NCI-H2196 treated with DMSO at 0.1 percent for 48 hours (cell line): ENCODE measurements around the gene THPO.

ENCODE experiments used
- DNase-seq: peaks from one replicate; lab custom pipeline; 2025; ENCODE audit not compliant: unreplicated experiment; lab: John Stamatoyannopoulos, UW

The THPO gene

DNA sequence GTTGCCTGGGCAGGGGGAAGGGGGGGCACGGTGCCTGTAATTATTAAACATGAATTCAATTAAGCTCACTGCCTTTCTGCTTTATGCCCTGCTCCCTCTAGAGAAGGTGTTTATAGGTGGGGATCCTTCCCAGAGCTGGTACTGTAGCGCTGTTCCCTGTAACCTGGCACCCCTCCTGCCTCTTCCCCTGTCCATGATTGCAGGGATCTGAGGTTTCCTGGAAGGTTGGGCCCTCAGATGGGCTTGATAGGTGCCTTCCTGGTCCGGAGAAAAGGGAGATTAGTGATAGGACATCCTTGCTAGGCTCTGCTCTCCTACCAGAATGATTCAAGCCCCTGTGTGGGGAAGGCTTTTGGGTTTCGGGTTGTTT is 42.7 kb downstream of the THPO start:
- DNase-seq, result peak; percentile 63

DNA sequence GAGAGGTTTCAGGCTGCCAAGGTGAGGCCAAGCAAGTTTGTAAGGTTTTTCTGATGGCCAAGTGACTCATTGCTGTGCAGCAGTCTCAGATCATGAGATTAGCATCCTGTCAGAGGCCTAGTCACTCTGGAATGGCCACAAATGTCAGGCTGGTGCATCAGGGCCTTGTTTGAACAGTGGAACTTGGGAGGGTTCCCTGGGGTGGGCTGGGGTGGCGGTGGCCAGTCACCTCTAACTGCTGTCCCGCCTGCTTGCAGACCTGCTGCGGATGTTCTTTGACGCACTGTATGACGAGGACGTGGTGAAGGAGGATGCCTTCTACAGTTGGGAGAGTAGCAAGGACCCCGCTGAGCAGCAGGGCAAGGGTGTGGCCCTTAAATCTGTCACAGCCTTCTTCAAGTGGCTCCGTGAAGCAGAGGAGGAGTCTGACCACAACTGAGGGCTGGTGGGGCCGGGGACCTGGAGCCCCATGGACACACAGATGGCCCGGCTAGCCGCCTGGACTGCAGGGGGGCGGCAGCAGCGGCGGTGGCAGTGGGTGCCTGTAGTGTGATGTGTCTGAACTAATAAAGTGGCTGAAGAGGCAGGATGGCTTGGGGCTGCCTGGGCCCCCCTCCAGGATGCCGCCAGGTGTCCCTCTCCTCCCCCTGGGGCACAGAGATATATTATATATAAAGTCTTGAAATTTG is 43.4 kb downstream of the THPO start:
- DNase-seq, result no peak

DNA sequence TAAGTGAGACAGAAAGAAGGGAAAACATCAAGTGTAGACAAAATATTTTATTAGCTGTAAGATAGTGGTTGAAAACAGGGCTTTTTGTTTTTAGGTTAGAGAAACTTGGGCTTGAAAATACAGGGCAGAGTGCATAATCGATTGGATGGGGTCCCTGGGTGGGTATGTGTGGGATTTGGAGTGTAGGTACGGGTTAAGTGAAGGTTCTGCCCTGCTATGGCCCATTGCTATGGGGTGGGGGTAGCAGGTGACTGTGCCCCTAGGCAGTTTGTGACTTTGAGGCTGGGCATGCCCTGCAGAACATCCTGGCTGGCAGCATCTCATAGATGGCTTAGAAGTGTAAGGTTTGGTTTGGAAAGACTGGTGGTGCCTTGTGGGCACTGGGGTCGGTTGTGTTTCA is 44.3 kb downstream of the THPO start:
- DNase-seq, result no peak

DNA sequence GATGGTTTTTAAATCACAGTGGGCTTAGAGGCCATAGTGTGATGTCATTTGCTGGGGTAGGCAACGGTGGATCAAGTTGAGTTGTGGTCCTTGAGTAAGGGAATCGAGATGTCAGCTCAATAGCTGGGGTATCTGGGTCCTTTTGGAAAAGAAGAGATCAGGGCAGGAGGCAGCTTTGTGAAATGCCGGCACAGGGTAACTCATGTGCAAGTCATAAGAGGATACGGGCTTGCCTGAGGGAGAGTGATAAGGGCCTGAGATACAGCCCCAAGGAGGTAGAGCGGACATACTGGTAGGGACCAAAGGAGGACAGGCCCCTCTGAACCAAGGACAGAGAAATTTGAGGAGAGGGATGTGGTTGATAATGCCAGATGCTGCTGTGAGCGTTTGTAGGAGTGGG is 44.8 kb downstream of the THPO start:
- DNase-seq, result no peak

DNA sequence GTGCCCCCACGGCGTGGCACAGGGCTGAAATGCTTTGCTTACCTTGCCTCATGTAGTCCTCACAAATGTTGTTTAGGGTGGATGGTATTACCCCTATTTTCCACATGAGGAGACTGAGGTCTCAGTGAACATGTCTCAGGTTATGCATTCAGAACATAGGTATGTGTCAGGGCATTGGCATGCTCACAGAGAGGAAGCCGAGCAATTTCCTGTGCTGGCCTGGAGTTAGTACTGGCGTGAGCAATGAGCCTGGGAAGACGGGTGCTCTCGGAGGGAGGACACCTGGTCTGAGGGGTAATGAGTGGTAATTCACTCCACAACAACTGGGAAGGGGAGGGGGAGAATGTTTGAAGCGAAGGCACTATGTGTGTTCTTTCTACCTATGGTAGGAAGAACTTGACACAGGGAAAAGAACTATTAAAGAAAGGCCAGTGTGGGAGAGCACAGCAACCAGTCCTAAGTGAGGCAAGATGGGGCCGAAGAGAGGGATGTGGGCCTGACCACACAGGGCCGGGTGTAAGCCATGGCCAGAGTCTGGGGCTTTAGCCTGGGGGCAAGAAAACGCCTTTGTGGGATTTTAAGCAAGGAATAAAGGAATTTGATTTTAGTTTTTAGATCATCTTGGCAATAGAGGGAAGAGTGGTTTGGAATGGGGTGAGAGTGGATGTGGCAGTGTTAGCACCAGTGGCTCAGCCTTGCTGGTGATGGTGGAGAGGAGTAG is 45.5 kb downstream of the THPO start:
- DNase-seq, result no peak

DNA sequence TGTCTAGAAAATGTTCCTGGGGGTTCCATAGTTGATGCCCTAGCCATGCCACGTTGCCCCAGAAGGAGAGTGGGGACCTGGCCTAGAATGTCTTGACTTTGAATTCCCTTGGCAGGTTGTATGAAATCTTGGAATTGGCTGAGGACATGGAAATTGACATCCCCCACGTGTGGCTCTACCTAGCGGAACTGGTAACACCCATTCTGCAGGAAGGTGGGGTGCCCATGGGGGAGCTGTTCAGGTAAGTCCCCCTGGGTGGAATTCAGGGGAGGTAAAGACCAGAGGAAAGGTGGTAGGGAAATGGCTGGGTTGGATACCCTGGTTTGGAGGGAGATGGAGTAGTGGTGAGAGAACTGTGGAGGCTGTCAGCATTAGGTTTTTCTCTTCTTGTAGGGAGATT is 49.5 kb downstream of the THPO start:
- DNase-seq, result no peak

DNA sequence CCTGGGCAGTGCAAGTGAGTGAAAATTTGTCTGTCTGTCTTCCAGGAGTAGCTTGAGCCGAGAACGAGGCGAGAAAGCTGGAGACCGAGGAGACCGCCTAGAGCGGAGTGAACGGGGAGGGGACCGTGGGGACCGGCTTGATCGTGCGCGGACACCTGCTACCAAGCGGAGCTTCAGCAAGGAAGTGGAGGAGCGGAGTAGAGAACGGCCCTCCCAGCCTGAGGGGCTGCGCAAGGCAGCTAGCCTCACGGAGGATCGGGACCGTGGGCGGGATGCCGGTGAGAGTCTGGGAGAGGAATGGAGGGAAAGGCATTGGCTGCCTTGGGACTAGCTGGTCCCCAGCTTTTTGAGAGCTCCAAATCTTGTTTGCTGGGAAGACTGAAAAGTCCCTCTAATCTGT is 50.8 kb downstream of the THPO start:
- no peak for DNase-seq

DNA sequence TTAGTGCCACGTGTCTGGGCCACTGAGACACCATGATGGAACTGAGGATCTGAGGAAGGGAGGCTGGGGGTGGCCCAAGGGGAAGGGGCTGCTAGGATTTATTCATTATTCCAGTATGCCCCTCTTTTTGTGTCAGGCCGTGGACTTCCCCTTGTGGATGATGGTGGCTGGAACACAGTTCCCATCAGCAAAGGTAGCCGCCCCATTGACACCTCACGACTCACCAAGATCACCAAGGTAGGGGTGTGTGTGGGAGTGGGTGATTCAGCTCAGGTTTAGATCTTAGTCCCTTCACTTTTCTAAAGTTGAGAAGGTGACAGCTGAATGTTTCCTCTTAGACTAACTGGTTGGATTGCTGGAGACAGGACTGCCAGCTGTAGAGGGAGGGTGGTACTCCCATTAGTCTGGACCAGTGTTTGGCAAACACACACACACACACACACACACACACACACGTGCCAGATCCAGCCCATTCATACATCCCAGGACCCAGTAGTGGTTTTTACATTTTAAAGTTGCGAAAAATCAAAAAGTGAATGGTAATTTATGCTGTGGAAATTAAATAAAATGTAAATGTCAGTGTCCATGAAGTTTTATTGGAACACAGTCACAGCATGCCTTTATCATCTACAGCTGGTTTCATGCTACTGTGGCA is 52.2 kb downstream of the THPO start:
- no peak for DNase-seq

DNA sequence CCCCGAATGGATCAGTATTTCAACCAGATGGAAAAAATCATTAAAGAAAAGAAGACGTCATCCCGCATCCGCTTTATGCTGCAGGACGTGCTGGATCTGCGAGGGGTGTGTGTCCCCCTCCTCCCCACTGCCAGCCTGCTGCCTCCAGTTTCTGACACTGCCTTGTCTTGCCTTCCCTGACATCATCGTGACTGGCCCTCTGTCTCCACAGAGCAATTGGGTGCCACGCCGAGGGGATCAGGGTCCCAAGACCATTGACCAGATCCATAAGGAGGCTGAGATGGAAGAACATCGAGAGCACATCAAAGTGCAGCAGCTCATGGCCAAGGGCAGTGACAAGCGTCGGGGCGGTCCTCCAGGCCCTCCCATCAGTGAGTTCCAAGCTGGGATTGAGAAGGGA is 52.7 kb downstream of the THPO start:
- DNase-seq, result no peak

DNA sequence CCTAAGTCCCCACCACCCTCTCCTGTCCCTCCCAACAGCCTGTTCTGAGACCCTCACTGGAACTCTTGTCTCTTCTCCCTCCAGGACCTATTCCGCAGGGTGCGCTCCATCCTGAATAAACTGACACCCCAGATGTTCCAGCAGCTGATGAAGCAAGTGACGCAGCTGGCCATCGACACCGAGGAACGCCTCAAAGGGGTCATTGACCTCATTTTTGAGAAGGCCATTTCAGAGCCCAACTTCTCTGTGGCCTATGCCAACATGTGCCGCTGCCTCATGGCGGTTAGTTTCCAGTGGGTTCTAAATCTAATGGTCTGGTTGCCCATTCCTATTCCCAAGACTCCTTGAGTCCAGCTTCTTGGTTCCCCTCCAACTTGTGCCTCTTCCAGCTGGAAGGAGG is 54.3 kb downstream of the THPO start:
- no peak for DNase-seq

DNA sequence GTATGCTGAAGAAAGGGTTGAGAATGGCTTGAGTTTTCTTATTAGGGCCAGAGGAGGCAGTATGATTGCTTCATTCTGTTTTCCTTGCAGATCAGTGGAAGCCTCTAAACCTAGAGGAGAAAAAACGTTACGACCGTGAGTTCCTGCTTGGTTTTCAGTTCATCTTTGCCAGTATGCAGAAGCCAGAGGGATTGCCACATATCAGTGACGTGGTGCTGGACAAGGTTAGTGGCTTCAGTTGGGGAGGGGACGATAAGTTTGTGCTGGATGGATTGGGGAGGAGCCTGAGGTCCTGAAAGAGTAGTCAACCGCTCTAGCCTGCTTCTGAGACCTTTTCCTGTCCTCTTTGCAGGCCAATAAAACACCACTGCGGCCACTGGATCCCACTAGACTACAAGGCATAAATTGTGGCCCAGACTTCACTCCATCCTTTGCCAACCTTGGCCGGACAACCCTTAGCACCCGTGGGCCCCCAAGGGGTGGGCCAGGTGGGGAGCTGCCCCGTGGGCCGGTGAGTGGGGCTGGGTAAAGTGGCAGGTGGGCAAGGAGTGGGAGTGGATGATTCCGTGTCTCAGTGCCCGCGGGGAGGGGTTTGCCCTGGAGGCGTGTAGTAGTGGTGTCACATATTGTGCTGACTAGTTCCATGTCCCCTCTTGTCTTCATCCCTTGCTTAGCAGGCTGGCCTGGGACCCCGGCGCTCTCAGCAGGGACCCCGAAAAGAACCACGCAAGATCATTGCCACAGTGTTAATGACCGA is 55.1 kb downstream of the THPO start:
- no peak for DNase-seq
